ENCODE results near the gene SYNGR3. TPM values are rescaled to one million over a fixed set of nuclear protein-coding genes. Genes with fewer than 3 reads are reported as not detected.

SYNGR3 gene
- total and polyA plus RNA-seq, 2 of the 13 experiments (the other 11 are each of a cell fraction or from before 2014, with no cell fraction given): 0.97 to 5.7 TPM

DNA sequence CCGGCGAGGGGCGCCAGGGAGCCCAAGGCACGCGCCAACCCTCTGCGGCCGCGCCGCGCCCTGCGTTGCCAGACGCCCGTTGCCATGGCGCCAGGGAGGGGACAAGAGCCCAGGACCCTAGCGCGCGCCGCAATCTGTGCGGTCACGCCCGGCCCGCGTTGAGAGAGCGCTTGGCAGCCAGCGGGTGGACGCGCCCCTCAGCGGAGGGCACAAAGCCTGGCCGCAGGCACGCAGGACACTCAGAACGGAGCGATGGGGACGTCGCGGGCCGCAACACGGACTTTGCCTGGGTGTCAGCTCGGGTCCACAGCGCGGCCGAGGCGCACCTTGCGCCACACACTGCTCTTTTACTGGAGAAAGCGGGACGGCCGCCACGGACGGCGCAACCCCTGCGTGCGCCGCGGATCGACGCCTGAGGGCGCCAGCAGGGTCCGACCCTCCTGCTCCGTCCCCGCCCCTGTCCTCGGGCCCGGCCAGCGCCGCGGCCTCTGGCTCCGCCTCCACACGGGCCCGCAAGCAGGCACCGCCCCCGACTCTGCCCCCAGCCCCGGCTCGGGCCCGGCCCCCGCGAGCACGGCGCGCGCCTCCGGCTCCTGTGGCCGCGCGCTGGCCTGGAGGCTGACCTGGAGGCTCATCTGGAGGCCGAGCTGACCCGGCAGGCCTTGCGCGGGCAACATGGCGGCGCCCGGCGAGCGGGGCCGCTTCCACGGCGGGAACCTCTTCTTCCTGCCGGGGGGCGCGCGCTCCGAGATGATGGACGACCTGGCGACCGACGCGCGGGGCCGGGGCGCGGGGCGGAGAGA is 6.0 kb upstream of the SYNGR3 start, which contains the start of gene GFER (continued):
- TF ChIP-seq, protein P1, sequence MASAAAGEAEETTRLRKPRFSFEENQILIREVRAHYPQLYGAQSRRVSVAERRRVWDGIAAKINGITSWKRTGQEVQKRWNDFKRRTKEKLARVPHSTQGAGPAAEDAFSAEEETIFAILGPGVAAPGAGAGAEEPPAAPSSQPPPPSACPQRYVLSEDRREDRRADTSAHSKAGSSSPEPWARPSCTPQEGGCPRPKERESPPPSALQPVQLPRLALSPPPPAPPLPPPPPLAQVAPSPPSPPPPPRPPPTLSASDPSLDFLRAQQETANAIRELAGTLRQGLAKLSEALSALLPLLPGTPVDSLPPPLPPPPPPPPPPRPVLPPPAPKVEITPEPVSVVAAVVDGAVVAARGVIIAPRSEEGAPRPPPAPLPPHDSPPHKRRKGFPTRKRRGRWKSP (CRISPR knock-in tag; IDR thresholded peaks at IDR 0.05): peak; percentile 100
- no peak for TF ChIP-seq KLF11 (CRISPR knock-in tag; IDR thresholded peaks at IDR 0.05)
- TF ChIP-seq, protein P2, sequence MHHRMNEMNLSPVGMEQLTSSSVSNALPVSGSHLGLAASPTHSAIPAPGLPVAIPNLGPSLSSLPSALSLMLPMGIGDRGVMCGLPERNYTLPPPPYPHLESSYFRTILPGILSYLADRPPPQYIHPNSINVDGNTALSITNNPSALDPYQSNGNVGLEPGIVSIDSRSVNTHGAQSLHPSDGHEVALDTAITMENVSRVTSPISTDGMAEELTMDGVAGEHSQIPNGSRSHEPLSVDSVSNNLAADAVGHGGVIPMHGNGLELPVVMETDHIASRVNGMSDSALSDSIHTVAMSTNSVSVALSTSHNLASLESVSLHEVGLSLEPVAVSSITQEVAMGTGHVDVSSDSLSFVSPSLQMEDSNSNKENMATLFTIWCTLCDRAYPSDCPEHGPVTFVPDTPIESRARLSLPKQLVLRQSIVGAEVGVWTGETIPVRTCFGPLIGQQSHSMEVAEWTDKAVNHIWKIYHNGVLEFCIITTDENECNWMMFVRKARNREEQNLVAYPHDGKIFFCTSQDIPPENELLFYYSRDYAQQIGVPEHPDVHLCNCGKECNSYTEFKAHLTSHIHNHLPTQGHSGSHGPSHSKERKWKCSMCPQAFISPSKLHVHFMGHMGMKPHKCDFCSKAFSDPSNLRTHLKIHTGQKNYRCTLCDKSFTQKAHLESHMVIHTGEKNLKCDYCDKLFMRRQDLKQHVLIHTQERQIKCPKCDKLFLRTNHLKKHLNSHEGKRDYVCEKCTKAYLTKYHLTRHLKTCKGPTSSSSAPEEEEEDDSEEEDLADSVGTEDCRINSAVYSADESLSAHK (CRISPR knock-in tag; IDR thresholded peaks at IDR 0.05; ENCODE audit: borderline replicate concordance): no peak
- TF ChIP-seq TGIF2 (CRISPR knock-in tag; IDR thresholded peaks at IDR 0.05): peak; percentile 65; the same call in 1 of the 2 replicates
- TF ChIP-seq ZNF614 (CRISPR knock-in tag; IDR thresholded peaks at IDR 0.05; ENCODE audit: borderline replicate concordance): peak; percentile 79; the same call in 1 of the 2 replicates
- no peak for TF ChIP-seq ZFP41 (CRISPR knock-in tag; IDR thresholded peaks at IDR 0.05; ENCODE audit: borderline replicate concordance)
- no peak for TF ChIP-seq ZC3H4 (CRISPR knock-in tag; IDR thresholded peaks at IDR 0.05; ENCODE audit: borderline replicate concordance)
- no peak for TF ChIP-seq ZNF775 (CRISPR knock-in tag; IDR thresholded peaks at IDR 0.05; ENCODE audit: borderline replicate concordance)
- no peak for TF ChIP-seq ZNF792 (CRISPR knock-in tag; IDR thresholded peaks at IDR 0.05)
- TF ChIP-seq TCF7L2 (IDR thresholded peaks at IDR 0.05; ENCODE audit: low read depth, low read length): no peak
- TF ChIP-seq SETDB1 (CRISPR knock-in tag; IDR thresholded peaks at IDR 0.05; ENCODE audit: borderline replicate concordance): no peak
- TF ChIP-seq, protein P3, sequence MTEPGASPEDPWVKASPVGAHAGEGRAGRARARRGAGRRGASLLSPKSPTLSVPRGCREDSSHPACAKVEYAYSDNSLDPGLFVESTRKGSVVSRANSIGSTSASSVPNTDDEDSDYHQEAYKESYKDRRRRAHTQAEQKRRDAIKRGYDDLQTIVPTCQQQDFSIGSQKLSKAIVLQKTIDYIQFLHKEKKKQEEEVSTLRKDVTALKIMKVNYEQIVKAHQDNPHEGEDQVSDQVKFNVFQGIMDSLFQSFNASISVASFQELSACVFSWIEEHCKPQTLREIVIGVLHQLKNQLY (CRISPR knock-in tag; IDR thresholded peaks at IDR 0.05): no peak
- peak; percentile 71 for TF ChIP-seq KLF12 (CRISPR knock-in tag; IDR thresholded peaks at IDR 0.05; ENCODE audit: borderline replicate concordance)
- no peak for TF ChIP-seq GATA4 (IDR thresholded peaks at IDR 0.05; ENCODE audit: borderline replicate concordance, low read depth)
- peak; percentile 67 for TF ChIP-seq HNRNPK (IDR thresholded peaks at IDR 0.05; ENCODE audit: low read depth, low read length, poor library complexity, severe bottlenecking)
- no peak for TF ChIP-seq ATRX (CRISPR knock-in tag; IDR thresholded peaks at IDR 0.05; ENCODE audit: borderline replicate concordance)
- no peak for TF ChIP-seq IKZF1 (IDR thresholded peaks at IDR 0.05)
- no peak for TF ChIP-seq ZNF557 (CRISPR knock-in tag; IDR thresholded peaks at IDR 0.05)
- TF ChIP-seq ERF (CRISPR knock-in tag; IDR thresholded peaks at IDR 0.05): peak; percentile 77; the same call in 1 of the 2 replicates
- TF ChIP-seq ZNF121 (CRISPR knock-in tag; IDR thresholded peaks at IDR 0.05): 0 out of 2 replicates have a peak, but pooled peaks have one; percentile 6
- no peak for TF ChIP-seq ESRRA (CRISPR knock-in tag; IDR thresholded peaks at IDR 0.05; ENCODE audit: low read depth)

All from HepG2 (cell line).